ENCODE data around the gene RASSF8.

Gene RASSF8

GRCh38 chr12:25949343-25949742 lies 9.1 kb upstream of the RASSF8 start:
- Mint-ChIP-seq H3K27me3 (peaks cover 2% of the 10 kb centered on the region), H3K36me3 (no peaks in the 10 kb centered on the region), H3K27ac (no peak overlapping the region), H3K4me3 (no peak overlapping the region), H3K4me1 (ENCODE audit: low read depth) (no peaks in the 10 kb centered on the region), H3K9me3 (ENCODE audit: low read depth) (no peaks in the 10 kb centered on the region)

DNA sequence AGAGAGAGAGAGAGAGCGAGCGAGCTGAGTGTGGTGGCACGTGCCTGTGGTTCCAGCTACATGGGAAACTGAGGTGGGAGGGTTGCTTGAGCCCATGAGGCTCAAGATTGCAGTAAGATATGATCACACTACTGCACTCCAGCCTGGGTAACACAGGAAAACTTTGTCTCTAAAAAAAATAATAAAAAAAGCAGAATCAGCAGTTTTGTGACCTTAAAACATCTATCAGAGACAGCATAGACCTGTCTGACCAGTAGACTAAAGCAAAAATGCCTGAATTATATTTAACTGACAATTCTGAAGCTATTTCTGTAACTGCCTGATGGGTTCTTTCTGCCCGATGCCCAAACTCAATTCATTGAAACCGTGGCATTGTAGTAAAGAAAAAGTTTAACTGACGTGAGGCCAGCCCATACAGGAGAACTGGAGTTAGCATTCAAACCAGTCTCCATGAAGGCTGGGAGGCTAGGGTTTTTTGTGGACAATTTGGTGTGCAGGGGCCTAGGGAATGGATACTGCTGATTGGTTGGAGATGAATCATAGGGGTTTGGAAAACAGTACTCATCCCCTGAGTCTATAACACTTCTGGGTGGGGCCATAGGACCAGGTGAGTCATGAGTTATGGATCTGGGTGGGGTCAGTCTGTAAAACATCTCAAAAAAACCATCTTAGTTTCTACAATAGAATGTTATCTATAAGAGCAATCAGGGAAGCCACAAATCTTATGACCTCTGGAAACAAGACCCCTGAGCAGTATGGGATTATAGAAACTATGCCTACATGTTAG lies 8.0 kb upstream of the RASSF8 start:
- no peak overlapping the region for H3K4me3 Mint-ChIP-seq
- peaks cover 4% of the 10 kb centered on the region for H3K27me3 Mint-ChIP-seq
- no peaks in the 10 kb centered on the region for H3K9me3 Mint-ChIP-seq (ENCODE audit: low read depth)
- no peaks in the 10 kb centered on the region for H3K36me3 Mint-ChIP-seq
- H3K27ac Mint-ChIP-seq: no peak overlapping the region
- H3K4me1 Mint-ChIP-seq (ENCODE audit: low read depth): no peaks in the 10 kb centered on the region

- Mint-ChIP-seq H3K36me3 (no peaks in the 10 kb centered on the region), H3K9me3 (ENCODE audit: low read depth) (no peaks in the 10 kb centered on the region), H3K27ac (no peak overlapping the region), H3K4me1 (ENCODE audit: low read depth) (peaks cover 15% of the 10 kb centered on the region), H3K4me3 (peak overlapping the region; percentile 81), H3K27me3 (peaks cover 25% of the 10 kb centered on the region)
Measured at GRCh38 chr12:25957793-25958427, 572 bp upstream of the RASSF8 start.

DNA sequence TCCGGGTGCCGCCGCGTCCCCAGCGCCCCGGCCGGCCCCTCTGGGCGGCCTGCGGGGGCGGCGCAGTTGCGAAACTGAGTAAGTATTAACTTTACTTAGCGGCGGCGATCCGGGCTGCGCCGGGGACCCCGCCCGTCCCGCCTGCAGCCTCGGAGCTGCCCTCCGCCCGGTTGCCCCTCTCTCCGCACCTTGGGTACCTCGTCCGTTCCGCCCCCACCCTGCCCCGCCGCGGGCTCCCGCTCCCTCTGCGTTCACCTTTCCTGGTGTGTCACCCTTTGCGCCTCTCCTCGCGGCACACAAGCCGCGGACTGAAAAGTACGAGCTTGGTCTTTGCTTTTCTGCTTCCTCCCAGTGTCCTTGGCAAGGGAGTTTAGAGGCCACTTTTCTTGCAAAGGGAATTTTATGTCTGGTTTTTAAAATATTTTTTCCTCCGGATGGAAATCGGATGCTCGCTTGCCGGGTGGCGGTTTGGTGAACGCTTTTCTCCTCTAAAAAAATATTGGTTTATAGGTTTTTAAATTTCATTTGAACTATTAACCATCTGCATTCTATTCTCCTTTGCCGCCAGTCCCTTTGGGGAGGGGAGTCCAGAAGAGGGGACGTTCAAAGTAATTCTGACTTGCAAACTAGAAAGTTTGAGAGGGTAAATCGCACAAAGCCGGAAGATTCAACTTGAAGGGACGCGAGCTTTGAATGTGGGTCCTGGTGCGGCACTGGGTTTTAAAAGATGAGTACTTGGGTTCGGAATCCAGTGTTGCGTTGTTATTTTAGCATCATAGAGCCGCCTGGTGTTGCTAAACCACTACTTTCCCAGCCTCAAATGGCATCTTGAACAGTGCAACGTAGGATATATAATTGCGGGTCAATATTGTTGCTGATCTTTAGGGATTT lies 834 bp downstream of the RASSF8 start:
- peaks cover 30% of the 10 kb centered on the region for H3K27me3 Mint-ChIP-seq
- no peaks in the 10 kb centered on the region for H3K9me3 Mint-ChIP-seq (ENCODE audit: low read depth)
- no peaks in the 10 kb centered on the region for H3K36me3 Mint-ChIP-seq
- H3K27ac Mint-ChIP-seq: no peak overlapping the region
- H3K4me3 Mint-ChIP-seq: peak overlapping the region; percentile 84
- peaks cover 15% of the 10 kb centered on the region for H3K4me1 Mint-ChIP-seq (ENCODE audit: low read depth)

DNA sequence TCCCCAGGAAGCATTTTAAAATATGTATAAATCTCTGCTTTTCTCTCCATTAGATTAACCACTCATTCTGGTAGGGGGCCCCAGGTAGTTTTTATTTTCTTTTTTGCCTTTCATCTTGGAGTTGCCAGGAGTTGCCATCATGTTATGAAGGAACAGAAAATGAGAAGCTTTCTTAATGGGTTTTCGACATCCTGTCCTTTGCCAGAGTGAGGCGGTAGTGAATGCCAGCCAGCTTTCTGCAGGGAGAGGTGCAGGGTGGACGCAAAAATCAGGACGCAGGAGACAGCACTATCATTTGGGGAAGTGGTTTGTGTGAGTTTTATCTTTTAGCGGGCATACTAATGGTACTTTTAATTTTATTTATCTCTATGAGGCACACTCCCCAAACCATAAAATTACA lies 1.7 kb downstream of the RASSF8 start:
- Mint-ChIP-seq H3K9me3 (ENCODE audit: low read depth) (no peaks in the 10 kb centered on the region), H3K27me3 (peaks cover 28% of the 10 kb centered on the region), H3K27ac (no peak overlapping the region), H3K4me1 (ENCODE audit: low read depth) (peaks cover 15% of the 10 kb centered on the region), H3K4me3 (peak overlapping the region; percentile 84), H3K36me3 (no peaks in the 10 kb centered on the region)

- Mint-ChIP-seq H3K27me3 (peaks cover 28% of the 10 kb centered on the region), H3K4me3 (no peak overlapping the region), H3K36me3 (no peaks in the 10 kb centered on the region), H3K27ac (no peak overlapping the region), H3K9me3 (ENCODE audit: low read depth) (no peaks in the 10 kb centered on the region), H3K4me1 (ENCODE audit: low read depth) (peaks cover 15% of the 10 kb centered on the region)
Measured at GRCh38 chr12:25960961-25961360, 2.5 kb downstream of the RASSF8 start.

- Mint-ChIP-seq H3K4me1 (ENCODE audit: low read depth) (peaks cover 14% of the 10 kb centered on the region), H3K27me3 (peaks cover 27% of the 10 kb centered on the region), H3K9me3 (ENCODE audit: low read depth) (no peaks in the 10 kb centered on the region), H3K4me3 (no peak overlapping the region), H3K36me3 (no peaks in the 10 kb centered on the region), H3K27ac (no peak overlapping the region)
Measured at GRCh38 chr12:25962932-25963525, 4.5 kb downstream of the RASSF8 start.

DNA sequence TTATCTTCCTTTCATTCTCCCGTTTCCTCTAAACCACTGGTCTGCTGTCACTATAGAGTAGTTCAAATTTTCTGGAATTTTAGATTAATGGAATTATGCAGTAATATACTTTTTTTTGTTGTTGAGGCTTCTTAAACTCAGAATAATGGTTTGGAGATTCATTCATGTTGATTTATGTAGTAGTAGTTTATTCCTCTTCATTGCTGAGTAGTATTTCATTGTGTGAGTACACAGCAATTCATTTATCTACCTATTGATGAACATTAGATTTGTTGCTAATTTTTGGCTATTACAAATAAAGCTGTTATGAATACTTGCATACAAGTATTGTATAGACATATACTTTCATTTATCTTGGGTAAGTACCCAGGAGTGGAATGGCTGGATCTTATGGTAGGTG lies 7.2 kb downstream of the RASSF8 start:
- Mint-ChIP-seq H3K27me3 (peaks cover 17% of the 10 kb centered on the region), H3K4me1 (ENCODE audit: low read depth) (no peaks in the 10 kb centered on the region), H3K36me3 (no peaks in the 10 kb centered on the region)

GRCh38 chr12:25970082-25970481 lies 11.6 kb downstream of the RASSF8 start:
- Mint-ChIP-seq H3K9me3 (ENCODE audit: low read depth) (no peaks in the 10 kb centered on the region), H3K36me3 (no peaks in the 10 kb centered on the region), H3K27ac (no peak overlapping the region), H3K4me1 (ENCODE audit: low read depth) (no peaks in the 10 kb centered on the region), H3K4me3 (no peak overlapping the region), H3K27me3 (peaks cover 11% of the 10 kb centered on the region)

More for the DNA sequence above, 7.2 kb downstream of the RASSF8 start:
- Mint-ChIP-seq H3K9me3 (ENCODE audit: low read depth) (no peaks in the 10 kb centered on the region), H3K27ac (no peak overlapping the region), H3K4me3 (no peak overlapping the region)

DNA sequence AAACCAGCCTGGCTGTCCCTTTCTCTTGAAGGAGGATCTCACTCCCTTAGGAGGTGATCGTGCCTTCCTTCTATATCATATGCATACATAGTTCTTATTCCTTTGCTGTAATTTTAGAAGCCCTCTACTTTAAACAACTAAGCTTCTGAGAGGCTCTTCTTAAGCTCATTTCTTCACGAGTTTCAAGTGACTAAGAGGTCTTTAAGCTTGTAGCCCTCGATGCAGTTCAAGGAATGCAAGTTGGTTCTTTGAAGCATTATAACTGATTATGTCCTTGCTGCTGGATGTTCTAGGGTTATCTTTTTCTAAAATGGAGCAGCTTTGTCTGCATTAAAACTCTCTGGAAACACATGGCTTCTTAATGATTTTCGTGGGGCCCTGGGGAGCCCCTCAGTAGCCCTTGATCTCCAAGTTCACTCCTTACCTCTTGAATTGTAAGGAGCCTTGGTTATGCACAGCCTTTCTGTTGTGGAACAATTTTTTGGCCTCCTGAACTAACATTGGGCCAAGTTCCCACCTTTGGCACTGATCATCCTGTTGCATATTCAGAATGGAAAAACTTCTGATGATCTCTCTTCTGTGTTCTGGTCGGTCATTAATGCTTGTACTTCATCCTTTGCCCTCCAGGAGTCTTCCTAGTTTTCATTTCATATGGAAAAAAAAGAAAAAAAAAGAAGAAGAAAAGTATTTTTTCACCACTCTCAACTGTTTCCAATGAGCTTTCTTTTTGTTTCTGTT lies 12.6 kb downstream of the RASSF8 start:
- Mint-ChIP-seq H3K9me3 (ENCODE audit: low read depth) (no peaks in the 10 kb centered on the region), H3K4me3 (no peak overlapping the region), H3K4me1 (ENCODE audit: low read depth) (no peaks in the 10 kb centered on the region), H3K27ac (no peak overlapping the region), H3K27me3 (peaks cover 9% of the 10 kb centered on the region), H3K36me3 (no peaks in the 10 kb centered on the region)

- no peak overlapping the region for H3K27ac Mint-ChIP-seq
- no peaks in the 10 kb centered on the region for H3K36me3 Mint-ChIP-seq
- peaks cover 9% of the 10 kb centered on the region for H3K27me3 Mint-ChIP-seq
- no peak overlapping the region for H3K4me3 Mint-ChIP-seq
- no peaks in the 10 kb centered on the region for H3K4me1 Mint-ChIP-seq (ENCODE audit: low read depth)
- H3K9me3 Mint-ChIP-seq (ENCODE audit: low read depth): no peaks in the 10 kb centered on the region
Measured at GRCh38 chr12:25971654-25972041, 13.2 kb downstream of the RASSF8 start.

- H3K27ac Mint-ChIP-seq: no peak overlapping the region
- H3K27me3 Mint-ChIP-seq: peaks cover 9% of the 10 kb centered on the region
- no peaks in the 10 kb centered on the region for H3K36me3 Mint-ChIP-seq
- no peaks in the 10 kb centered on the region for H3K4me1 Mint-ChIP-seq (ENCODE audit: low read depth)
- no peaks in the 10 kb centered on the region for H3K9me3 Mint-ChIP-seq (ENCODE audit: low read depth)
- H3K4me3 Mint-ChIP-seq: no peak overlapping the region
Measured at GRCh38 chr12:25972783-25973182, 14.3 kb downstream of the RASSF8 start.

DNA sequence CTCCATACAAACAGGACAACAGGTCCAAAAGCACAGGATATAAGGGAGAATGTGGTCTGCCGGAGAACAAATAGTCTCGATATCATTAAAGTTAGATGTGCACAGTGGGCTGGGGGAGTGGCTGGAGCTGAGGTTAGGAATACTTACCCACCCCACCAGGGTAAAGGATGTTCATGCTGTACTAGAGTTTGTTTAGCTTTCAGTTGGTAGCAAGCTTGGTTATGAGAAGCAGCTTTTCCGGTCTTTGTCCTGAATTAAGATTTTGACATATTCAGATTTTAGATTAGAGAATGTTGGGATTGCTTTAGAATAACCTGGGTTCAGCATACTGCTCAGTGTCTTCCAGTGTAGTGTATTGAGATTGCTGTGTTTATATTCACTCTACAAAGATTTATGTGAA lies 16.7 kb downstream of the RASSF8 start:
- H3K27me3 Mint-ChIP-seq: peaks cover 7% of the 10 kb centered on the region
- H3K9me3 Mint-ChIP-seq (ENCODE audit: low read depth): no peaks in the 10 kb centered on the region
- no peaks in the 10 kb centered on the region for H3K4me1 Mint-ChIP-seq (ENCODE audit: low read depth)
- H3K4me3 Mint-ChIP-seq: no peak overlapping the region
- no peaks in the 10 kb centered on the region for H3K36me3 Mint-ChIP-seq
- H3K27ac Mint-ChIP-seq: no peak overlapping the region

DNA sequence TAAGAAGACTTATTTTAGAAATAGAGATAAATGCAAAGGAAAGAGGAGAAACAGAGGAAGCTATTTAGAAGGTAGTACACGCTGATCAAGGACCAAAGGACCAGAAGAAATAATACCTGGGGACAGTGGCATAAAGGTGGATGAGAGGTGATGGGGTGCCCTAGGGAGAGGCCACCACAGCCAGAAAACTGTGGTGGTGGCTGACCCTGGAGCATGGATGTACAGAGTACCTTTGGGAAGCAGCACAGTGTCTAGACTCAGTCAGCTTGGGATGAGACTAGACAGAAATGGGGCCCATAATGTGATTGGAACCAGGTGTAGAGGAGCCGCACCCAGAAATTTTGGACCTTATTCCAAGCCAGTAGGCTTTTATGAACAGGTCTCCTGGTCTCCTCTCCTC lies 17.2 kb downstream of the RASSF8 start:
- no peaks in the 10 kb centered on the region for H3K36me3 Mint-ChIP-seq
- H3K27me3 Mint-ChIP-seq: peaks cover 5% of the 10 kb centered on the region
- no peaks in the 10 kb centered on the region for H3K4me1 Mint-ChIP-seq (ENCODE audit: low read depth)
- no peak overlapping the region for H3K27ac Mint-ChIP-seq
- no peaks in the 10 kb centered on the region for H3K9me3 Mint-ChIP-seq (ENCODE audit: low read depth)
- H3K4me3 Mint-ChIP-seq: no peak overlapping the region

Measured in activated naive CD8-positive, alpha-beta T cell (primary cell).